GM21528 (cell line): Measurements from ENCODE around the gene LRRC36.

Source experiments
- ATAC-seq: cut with Tn5 transposase; IDR thresholded peaks from one replicate; pipeline ENCODE4 v1.9.1; 2021; ENCODE audit warnings: mild to moderate bottlenecking, moderate library complexity; ENCODE audit not compliant: unreplicated experiment, low FRiP score

The LRRC36 gene, protein sequence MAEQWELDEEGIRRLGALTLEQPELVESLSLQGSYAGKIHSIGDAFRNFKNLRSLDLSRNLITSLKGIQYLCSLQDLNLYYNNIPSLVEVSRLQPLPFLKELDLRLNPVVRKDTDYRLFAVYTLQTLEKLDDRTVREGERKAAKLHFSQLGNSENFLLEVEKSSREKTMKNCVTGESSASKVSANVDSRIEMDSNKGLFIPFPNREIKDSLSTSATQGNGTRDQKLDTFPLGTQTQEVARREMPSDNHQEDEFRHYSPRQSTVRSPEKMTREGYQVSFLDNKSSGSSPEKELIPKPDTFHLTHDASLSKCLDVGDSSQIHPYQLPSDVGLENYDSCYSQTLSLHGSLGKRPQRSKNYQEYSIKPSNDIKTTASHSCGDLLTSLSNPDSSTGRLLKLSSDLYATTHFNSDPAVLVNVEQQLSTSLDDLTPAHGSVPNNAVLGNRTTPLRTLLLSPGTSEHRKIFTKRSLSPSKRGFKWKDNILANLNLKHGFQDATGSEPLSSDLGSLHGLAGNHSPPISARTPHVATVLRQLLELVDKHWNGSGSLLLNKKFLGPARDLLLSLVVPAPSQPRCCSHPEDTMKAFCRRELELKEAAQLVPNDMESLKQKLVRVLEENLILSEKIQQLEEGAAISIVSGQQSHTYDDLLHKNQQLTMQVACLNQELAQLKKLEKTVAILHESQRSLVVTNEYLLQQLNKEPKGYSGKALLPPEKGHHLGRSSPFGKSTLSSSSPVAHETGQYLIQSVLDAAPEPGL

DNA sequence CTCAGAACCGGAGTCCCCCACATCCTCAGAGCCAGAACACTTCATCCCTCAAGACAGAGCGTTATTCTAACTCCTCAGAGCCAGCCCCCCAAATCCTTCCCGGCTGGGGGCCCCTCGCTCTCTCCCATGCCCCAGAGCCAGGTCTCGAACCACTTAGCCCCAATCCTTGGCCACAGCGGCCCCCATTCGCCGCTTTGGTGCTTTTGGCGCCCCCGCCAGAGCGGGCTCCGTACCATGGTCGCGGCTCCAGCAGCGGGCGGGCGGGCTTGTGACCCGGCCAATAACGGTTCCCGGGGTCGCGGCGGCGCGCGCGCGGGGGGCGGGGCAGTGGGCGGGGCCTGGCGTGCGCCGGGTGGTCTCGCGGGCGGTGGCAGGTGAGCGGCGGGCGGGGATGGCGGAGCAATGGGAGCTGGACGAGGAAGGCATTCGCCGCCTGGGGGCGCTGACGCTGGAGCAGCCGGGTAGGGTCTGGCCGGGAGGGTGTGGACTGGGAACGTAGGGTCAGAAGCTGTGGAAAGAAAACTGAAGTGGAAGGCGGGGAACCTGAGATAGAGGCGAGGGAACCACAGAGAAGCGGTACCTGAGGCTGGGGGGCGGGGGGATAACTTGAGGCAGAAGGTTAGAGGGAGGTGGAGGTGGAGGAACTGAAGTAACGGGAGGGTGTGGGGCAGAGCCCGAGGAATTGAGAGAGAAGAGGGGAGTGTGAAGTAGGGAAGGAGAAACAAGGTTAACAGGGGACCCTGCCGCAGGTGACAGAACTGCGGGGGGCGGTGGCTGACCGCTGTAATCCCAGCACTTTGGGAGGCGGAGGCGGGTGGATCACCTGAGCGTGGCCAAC lies at the start of gene LRRC36, which contains the start of gene KCTD19:
TSS of gene LRRC36 (plus strand) at position 344 of the 838 bp plus-strand sequence. CDS start at position 392, 48 bp downstream.
TSS of gene KCTD19 (minus strand) at position 270 of the 838 bp plus-strand sequence. CDS start at position 236, 34 bp downstream.
- ATAC-seq, result no peak

DNA sequence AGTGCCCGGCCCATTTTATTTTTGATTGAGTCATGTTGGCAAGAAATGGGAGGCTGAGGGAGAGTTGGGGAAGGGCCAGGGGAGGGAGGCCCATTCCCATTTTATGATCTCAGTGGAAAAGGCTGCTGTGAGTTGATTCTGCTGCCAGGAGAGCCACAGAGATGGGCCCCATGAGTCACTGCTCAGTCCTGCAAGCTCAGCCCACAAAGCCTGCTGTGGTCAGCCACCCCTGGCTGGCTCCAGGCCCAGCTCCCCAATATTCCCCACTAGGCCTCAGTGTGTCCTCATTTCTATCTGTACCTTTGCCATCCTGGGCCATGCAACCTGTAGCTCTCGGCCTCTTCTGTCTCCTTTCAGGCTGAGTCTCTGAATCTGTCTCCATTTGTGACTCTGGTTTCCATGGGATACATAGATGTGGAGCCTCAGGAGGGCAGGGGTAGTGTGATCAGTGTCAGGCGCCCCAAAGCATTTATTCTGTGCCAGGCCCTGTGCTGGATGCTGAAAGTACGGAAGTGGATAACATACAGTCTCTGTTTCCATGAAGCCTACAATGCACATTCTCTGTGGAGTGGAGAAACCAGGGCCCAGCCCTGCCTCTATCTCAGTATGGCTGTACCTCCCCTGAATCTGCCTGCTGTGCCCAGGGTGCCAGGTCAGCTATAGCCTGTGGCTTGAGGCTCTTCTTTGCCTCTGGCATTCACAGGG lies 49.2 kb upstream of the LRRC36 start:
- ATAC-seq, result no peak

DNA sequence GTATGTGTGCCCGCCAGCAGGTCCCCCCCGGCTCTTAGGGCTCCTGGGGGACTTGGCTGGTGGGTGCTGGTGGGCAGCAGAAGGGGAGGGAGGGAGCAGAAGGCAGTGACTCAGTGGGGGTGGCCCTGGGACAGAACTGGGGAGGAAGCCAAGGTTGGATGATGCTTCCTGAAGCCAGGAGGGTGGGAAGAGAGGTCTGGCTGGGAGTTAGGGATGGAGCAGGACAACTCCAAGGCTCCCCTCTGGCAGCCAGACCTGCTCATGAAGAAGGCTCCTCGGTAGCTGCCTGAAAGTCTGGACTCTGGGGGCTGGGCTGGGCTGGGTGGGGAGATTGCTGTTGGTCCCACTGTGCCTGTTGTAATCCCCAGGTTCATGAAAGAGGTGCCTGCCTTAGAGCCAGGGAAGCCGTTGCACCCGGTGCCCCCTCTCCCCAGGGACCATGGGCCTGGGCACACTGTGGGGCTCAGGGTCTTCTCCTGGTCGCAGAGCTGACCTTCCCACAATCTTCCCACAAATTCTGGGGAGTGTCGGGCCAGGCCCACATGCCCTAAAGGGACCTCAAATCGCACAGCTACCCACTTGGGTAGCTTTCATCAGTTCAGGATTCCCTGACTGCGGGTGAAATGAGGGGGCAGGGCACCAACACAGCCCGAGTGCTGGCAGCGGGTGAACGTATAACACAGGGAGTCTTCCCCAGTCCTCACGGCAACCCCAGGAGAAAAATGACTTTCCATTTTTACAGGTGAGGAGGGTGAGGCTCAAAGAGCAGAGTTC lies 48.4 kb upstream of the LRRC36 start:
- no peak for ATAC-seq

DNA sequence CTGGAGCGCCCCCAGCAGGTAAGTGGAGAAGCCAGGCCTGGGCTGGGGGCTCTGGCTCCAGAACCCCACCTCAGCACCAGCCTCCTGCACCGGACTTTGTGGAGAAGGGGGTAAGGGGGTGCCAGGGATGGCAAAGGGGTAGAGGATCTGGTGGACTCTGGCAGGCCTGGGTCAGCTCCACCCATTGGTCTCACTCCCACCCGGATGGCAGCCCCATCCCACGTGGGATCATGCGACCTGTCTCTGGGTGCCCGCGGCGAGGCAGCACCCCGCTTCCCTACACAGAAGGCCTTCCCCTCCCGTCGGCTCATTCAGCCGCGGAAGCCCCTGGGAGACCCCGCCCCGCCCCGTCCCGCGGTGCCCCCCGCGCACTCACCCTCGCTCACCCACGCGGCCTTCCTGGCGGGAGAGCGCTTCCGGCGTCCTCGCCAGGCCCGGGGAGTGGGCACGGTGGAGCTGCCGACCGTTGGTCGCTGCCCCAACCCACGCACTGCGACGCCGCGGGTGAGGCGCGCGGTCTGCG lies 47.8 kb upstream of the LRRC36 start:
- peak; percentile 25 for ATAC-seq

DNA sequence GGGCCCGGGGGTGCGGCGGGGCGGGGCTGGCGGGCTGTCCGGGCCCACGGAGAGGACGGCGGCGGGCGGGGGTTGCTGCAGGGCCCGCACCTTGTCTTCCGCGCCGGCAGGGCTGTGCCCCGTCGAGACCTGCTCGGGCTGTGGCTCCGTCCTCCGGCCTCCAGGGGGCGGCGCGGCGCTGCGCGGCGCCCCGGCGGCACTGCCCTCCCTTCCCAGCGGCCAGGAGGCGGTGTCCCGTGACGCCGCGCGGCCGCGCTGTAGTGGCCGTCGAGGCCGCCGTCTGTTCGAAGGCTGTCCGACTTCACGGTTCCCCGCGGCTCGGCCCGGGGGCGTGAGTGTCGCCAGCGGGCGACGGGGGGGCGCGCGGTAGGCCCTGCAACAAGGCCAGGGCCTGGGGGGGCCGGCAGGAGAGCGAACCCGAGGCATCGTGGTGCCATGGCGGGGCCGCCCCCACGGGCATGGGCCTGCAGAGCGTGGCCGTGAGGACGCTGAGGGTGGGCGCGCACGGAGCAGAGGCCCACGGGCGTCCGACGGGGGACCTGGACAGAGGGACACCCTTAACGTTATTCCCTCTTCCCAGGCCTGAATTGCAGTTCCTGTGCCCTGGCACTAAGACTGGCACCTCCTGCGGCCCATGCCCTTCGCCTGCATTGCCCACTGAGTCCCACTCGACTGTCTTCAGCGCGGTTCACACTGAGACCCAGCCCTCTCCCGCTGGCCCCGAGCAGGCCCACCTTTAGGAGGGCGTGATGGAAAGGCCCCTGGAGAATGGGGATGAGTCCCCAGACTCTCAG lies 47.1 kb upstream of the LRRC36 start, which contains the start of gene PLEKHG4:
TSS of gene PLEKHG4 (plus strand) at position 237 of the 794 bp plus-strand sequence. CDS start at position 750, 513 bp downstream.
- ATAC-seq, result peak; percentile 66

DNA sequence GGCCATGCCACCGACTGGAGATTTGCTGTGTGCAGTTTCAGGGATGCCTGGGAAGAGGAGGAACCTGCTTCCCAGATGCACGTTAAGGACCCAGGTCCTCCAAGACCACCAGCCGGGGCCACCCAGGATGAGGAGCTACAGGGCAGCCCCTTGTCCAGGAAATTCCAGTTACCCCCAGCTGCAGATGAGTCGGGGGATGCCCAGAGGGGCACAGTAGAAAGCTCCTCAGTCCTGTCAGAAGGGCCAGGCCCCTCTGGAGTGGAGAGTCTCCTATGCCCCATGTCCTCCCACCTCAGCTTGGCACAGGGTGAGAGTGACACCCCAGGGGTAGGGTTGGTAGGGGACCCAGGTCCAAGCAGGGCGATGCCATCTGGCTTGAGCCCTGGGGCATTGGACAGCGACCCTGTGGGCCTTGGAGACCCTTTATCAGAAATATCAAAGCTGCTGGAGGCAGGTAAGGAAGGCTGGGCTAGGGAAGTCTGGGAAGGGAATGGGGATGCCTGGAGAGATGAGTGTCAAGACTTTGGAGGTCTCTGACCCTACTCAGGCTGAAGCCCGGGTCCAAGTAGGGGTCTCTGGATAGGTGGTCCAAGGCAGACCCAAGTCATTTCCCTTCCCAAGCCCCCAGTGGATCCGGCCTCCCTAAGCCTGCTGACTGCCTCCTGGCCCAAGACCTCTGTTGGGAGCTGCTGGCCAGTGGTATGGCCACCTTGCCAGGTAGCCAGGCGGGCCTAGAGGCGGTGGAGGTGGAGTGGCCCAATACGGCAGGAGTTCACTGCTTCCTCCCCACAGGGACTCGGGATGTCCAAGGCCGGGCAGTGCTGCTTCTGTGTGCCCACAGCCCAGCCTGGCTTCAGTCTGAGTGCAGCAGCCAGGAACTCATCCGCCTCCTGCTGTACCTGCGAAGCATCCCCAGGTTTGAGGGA lies 46.3 kb upstream of the LRRC36 start:
- ATAC-seq, result no peak

DNA sequence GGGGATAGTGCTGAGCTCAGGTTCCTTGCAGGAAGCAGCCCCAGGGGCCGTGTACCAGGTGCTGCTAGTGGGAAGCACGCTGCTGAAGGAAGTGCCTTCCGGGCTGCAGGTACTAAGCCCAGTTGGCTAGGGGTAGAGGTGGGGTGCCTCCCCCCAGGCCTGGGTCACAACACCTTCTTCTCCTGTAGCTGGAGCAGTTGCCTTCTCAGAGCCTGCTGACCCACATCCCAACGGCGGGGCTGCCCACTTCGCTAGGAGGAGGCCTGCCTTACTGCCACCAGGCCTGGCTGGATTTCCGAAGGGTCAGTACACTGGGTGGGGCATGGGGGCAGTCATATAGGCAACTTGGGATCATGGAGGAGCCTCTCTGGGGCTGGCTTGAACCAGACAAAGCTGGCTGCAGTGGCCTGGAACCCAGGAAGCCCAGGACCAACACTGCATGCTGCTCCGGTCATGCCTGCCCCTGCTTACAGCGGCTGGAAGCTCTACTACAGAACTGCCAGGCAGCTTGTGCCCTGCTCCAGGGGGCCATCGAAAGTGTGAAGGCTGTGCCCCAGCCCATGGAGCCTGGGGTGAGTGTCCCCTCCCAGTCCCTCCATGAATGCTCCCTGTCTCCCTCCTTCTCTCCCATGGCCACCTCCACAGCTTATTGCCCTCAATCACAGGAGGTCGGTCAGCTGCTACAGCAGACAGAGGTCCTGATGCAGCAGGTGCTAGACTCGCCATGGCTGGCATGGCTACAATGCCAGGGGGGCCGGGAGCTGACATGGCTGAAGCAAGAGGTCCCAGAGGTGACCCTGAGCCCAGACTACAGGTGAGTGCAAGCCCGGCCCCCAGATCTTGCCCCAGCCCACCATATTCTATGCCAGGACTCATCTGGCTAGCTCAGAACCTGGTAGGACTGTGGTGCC lies 44.8 kb upstream of the LRRC36 start:
- ATAC-seq, result no peak

DNA sequence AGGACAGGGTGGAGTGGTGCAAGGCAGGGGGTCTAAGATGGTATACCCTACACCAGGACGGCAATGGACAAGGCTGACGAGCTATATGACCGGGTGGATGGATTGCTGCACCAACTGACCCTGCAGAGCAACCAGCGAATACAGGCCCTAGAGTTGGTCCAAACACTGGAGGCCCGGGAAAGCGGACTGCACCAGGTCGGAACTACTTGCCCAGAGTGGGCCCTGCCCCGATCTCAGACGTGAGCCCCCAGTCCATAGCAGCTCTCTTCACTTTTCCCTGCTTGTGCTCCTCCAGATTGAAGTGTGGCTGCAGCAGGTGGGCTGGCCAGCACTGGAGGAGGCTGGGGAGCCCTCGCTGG lies 44.2 kb upstream of the LRRC36 start:
- no peak for ATAC-seq

DNA sequence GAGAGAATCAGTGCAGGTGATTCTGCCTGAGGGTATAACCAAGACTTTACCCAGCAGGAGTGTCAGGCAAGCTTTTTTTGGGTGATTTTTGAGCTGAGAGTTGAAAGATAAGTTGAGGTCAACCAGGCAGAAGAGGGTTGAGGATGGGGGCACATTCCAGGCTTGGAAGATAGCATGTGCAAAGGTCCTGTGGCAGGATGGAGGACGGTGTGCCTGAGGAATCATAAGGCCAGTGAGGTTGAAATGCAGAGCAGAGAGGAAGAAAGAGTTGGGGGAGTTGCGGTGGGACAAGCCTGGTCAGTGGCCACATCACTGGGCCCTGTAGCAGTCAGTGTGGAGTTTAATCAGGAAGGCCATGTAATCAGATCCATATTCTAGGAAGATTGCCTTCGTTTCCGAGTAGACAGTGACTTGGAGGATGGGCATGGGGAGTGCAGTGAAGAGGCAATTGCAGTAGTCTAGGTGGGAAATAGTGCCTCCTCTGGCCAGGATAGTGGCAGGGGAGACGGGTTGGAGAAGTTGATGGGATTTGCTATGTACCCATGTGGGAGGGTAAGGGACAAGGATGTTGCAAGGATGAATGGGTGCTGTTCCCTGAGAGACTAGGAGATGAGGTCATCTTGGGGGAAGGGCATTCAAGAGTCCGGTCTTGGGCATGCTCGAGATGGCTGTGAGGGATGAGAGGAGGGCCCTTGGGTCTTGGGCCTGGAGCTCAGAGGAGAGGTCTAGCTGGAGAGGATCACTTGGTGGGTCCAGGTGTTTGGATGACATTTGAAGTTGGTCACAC lies 43.4 kb upstream of the LRRC36 start:
- ATAC-seq, result no peak

DNA sequence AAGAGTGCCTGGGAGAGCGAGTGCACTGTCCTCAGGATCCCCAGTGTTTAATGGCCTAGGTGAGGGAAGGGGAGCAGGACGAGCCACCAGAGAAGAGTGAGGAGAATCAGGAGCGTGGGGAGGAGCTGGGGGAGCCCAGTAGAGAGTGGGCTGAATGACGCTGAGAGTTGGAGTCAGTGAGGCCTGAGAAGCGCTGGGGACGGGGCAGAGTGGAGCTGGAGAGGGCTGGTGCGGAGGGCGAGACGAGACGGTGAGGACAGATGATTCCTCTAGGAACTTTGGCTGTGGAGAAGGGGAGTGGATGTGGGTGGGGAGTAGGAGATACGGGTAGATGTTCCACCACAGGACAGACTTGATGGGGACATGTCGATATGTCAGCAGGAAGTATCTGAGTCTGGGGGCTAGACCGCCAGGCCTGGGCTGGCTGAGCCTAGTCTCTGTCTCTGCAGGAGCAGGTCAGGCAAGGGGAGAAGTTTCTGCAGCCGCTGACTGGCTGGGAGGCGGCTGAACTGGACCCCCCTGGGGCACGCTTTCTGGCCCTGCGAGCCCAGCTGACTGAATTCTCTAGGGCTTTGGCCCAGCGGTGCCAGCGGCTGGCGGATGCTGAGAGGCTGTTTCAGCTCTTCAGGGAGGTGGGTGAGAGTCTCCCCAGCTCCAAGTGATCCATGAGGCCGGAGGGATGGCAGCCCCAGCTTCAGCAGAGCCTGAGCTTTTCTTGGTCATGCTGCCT lies 42.6 kb upstream of the LRRC36 start:
- no peak for ATAC-seq

DNA sequence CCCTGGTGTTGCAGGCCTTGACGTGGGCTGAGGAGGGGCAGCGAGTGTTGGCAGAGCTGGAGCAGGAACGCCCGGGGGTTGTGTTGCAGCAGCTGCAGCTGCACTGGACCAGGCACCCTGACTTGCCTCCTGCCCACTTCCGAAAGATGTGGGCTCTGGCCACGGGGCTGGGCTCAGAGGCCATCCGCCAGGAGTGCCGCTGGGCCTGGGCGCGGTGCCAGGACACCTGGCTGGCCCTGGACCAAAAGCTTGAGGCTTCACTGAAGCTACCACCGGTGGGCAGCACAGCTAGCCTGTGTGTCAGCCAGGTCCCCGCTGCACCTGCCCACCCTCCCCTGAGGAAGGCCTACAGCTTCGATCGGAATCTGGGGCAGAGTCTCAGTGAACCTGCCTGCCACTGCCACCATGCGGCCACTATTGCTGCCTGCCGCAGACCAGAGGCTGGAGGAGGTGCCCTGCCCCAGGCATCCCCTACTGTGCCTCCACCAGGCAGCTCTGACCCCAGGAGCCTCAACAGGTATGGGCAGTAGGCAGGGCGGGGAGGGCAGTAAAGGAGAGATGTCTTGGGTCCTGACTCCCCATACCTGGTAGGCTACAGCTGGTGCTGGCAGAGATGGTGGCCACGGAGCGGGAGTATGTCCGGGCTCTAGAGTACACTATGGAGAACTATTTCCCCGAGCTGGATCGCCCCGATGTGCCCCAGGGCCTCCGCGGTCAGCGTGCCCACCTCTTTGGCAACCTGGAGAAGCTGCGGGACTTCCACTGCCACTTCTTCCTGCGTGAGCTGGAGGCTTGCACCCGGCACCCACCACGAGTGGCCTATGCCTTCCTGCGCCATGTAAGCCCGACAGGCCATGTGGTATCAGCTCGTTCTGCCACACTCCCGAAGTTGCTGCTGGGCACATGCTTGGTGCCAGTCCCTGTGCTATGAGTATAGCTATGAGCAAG lies 41.6 kb upstream of the LRRC36 start:
- no peak for ATAC-seq

DNA sequence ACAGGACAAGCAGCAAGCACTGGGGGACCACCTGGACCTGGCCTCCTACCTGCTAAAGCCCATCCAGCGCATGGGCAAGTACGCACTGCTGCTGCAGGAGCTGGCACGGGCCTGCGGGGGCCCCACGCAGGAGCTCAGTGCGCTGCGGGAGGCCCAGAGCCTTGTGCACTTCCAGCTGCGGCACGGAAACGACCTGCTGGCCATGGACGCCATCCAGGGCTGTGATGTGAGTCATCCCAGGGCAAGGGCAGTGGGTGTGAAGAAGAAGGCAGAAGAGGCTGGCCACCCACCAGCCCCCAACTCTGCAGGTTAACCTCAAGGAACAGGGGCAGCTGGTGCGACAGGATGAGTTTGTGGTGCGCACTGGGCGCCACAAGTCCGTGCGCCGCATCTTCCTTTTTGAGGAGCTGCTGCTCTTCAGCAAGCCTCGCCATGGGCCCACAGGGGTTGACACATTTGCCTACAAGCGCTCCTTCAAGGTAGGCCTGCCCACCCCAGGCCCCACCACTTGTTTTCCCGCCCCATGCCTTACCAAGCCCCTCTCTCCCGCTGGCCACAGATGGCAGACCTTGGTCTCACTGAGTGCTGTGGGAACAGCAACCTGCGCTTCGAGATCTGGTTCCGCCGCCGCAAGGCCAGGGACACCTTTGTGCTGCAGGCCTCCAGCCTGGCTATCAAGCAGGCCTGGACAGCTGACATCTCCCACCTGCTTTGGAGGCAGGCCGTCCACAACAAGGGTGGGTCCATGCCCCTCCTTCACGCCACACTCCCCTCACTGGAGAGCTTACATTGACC lies 40.0 kb upstream of the LRRC36 start:
- ATAC-seq, result no peak

DNA sequence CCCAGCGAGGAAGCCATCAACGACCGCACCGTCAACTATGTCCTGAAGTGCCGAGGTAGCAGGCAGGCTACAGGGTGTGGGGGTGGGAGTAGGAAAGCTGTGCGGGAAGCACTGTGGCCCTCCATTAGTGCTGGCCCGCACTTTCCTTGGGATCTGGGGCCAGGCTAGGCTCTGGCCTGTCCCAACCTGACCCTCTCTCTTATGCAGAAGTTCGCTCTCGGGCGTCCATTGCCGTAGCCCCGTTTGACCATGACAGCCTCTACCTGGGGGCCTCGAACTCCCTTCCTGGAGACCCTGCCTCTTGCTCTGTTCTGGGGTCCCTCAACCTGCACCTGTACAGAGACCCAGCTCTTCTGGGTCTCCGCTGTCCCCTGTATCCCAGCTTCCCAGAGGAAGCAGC lies 38.7 kb upstream of the LRRC36 start:
- ATAC-seq, result no peak
